A673 (cell line): ENCODE data around the gene CTIF.

Source experiments
- EZH2 ChIP-seq: fragments of 200-600 bp; sonication (generic); IDR thresholded peaks from 2 replicates; pipeline ENCODE4 v1.6.1; 2017; ENCODE audit warnings: borderline replicate concordance, low read depth, mild to moderate bottlenecking, mixed read lengths, antibody characterized with exemption, low read length; ENCODE audit not compliant: poor library complexity, severe bottlenecking
- TF ChIP-seq, protein P1 (sequence below): fragments of 300-800, 200-600 bp; sonication (generic); conservative IDR thresholded peaks from 2 replicates; pipeline ENCODE4 v1.5.1; 2017; ENCODE audit warnings: low read depth, mild to moderate bottlenecking, antibody characterized with exemption, low read length, moderate library complexity, mixed read lengths

DNA sequence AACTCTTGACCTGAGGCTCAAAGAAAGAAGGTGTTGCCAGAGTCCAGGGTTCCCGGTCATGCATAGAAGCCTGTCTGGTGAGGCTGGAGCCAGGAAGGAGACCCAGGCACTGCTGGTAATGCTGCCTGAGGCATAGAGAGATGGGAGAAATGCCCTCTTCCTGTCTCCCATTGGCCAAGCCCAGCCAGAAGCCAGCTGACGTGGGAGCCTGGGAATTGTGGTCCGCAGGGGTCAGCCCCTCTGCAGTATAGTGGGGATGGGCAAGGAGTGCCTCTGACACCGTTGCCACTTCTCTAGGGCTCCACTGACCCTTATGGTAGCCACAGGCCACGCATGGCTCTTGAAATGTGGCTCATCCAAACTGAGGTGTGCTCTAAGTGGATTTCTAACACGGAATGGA lies 95.7 kb downstream of the CTIF start:
- TF ChIP-seq, protein P1, sequence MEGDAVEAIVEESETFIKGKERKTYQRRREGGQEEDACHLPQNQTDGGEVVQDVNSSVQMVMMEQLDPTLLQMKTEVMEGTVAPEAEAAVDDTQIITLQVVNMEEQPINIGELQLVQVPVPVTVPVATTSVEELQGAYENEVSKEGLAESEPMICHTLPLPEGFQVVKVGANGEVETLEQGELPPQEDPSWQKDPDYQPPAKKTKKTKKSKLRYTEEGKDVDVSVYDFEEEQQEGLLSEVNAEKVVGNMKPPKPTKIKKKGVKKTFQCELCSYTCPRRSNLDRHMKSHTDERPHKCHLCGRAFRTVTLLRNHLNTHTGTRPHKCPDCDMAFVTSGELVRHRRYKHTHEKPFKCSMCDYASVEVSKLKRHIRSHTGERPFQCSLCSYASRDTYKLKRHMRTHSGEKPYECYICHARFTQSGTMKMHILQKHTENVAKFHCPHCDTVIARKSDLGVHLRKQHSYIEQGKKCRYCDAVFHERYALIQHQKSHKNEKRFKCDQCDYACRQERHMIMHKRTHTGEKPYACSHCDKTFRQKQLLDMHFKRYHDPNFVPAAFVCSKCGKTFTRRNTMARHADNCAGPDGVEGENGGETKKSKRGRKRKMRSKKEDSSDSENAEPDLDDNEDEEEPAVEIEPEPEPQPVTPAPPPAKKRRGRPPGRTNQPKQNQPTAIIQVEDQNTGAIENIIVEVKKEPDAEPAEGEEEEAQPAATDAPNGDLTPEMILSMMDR, result no peak
- TF ChIP-seq EZH2, result no peak
